Heart right ventricle (tissue), 16 donors: Measurements from ENCODE around the gene DGKE. TPM values are rescaled to one million over a fixed set of nuclear protein-coding genes. Genes with fewer than 3 reads are reported as not detected.

ENCODE experiments used
- ATAC-seq, 8 donors: fragments of 200-7000 bp; cut with Tn5 transposase; one replicate each; pipeline ENCODE4 v1.9.1; 2020; ENCODE audit warnings: mild to moderate bottlenecking in 8 of 8, moderate library complexity in 8 of 8, moderate number of reproducible peaks in 1 of 8
- DNase-seq, 2 donors: peaks; one replicate each; pipeline ENCODE4 v3.0.0-alpha.2; 2020
- H3K27ac ChIP-seq, 10 donors: fragments of 200-600 bp; sonication (generic) in 2 of 10; one replicate each; pipeline versions ENCODE4 v1.5.0 to v1.8.0; 2020 to 2022; ENCODE audit warnings: mild to moderate bottlenecking in 3 of 10
- H3K27me3 ChIP-seq, 7 donors: fragments of 200-600 bp; one replicate each; pipeline ENCODE4 v1.8.0; 2021 to 2022; ENCODE audit warnings: mild to moderate bottlenecking in 2 of 7
- H3K36me3 ChIP-seq, 9 donors: fragments of 200-600 bp; sonication (generic) in 1 of 9; one replicate each; pipeline versions ENCODE4 v1.5.0 to v1.8.0; 2020 to 2022; ENCODE audit warnings: mild to moderate bottlenecking in 2 of 9
- H3K4me1 ChIP-seq, 9 donors: fragments of 200-600 bp; sonication (generic) in 1 of 9; one replicate each; pipeline versions ENCODE4 v1.5.0 to v1.8.0; 2020 to 2022; ENCODE audit warnings: mild to moderate bottlenecking in 4 of 9
- H3K4me3 ChIP-seq, 10 donors: fragments of 200-600 bp; sonication (generic) in 2 of 10; one replicate each; pipeline versions ENCODE4 v1.5.0 to v1.8.0; 2020 to 2022; ENCODE audit warnings: mild to moderate bottlenecking in 7 of 10, moderate library complexity in 2 of 10
- H3K9me3 ChIP-seq, 11 donors: fragments of 200-600 bp in 10 of 11; sonication (generic) in 2 of 11; one replicate each; pipeline versions ENCODE4 v1.5.0 to v1.8.0; 2013 to 2022; ENCODE audit warnings: mild to moderate bottlenecking in 2 of 11, control low read depth in 1 of 11, moderate library complexity in 1 of 11
- WGBS, 2 donors: extraction: QIAGEN DNeasy Blood & Tissue Kit; methylation state at CpG; one replicate each; pipeline ENCODE4 v1.1.7; 2013; ENCODE audit warnings: inconsistent platforms in 1 of 2; 5-methylcytosine and 5-hydroxymethylcytosine counted together
- intact Hi-C, 10 donors: fragments of 100-400 bp; cut with DNase I; formaldehyde crosslinking; loops; one replicate each; pipeline versions ENCODE4 v1.11.1 to v1.14.2; 2022
- long read RNA-seq, 3 donors: library from polyadenylated mRNA; unstranded; transcript quantifications; one replicate each; pipeline ENCODE4 v2.0.0, GENCODE V29; 2020 to 2021
- polyA plus RNA-seq, 2 donors: library from polyadenylated mRNA; stranded (reverse); fragments of 200-250 nt; gene quantifications; one replicate each; pipeline ENCODE4 v1.2.3, GENCODE V29; 2013
- total RNA-seq, 10 donors: library from RNA; stranded (reverse); fragmentation: NEBNext Ultra II Directional in 3 of 10; extraction: Animal tissue kit (Norgen Biotek cat#: 25700) in 3 of 10; gene quantifications; one replicate each; pipeline versions ENCODE4 v1.2.1 to v1.2.4, GENCODE V29; 2021 to 2023
- TF ChIP-seq, protein P1 (sequence below), 9 donors: fragments of 200-600 bp; sonication (generic) in 2 of 9; IDR thresholded peaks; one replicate each; pipeline versions ENCODE4 v1.5.0 to v1.8.0; 2021 to 2022; ENCODE audit warnings: antibody characterized with exemption in 9 of 9, mild to moderate bottlenecking in 5 of 9, moderate library complexity in 1 of 9
- donor health status: Arrhythmogenic right ventricular cardiomyopathy.
- donor health status: ischemic (EF 13 %, LVEDD 7.1; RV severe dilation, severe dysfunction).
- donor health status: healthy with polysubstance abuse.
- donor health status: DM: no; HTN: yes; CAD: no.
- donor health status: DM: no; HTN: no; CAD: no.
- donor health status: ischemic (EF 25% LVEDD 6.9; RV normal size, moderate dysfunction).
- donor health status: ischemic (EF 25% LVEDD 5.7; RV mildly dilated, moderate dysfunction).
- donor health status: healthy.
- donor health status: DM: yes; HTN: yes; CAD: no.
- donor health status: Ischemic cardiomyopathy.
- donor health status: ischemic (EF 35%, LVEDD 5.7; RV mildly dilated, moderate dysfunction).
- donor health status: nonischemic (EF 11% LVEDD 7.7; RV severe dilation, severe dysfunction).
- donor health status: DM: yes; HTN: yes; CAD: no.
- donor health status: PGD.
- donor health status: ischemic (EF 29% LVEDD 5.4; RV normal size, mild dysfunction).
- donor health status: nonischemic (EF 23%, LVEDD 6.1; RV moderate dilation, normal function).

Gene DGKE
- total RNA-seq (1 to 10 TPM; 2.0 to 5.3 (median 2.7) TPM), polyA plus RNA-seq (1 to 10 TPM in 1 of 2 donors, under 1 TPM in 1; 0.71 to 3.1 TPM)
- long read RNA-seq, donor 1, partial matches to known transcripts = 2 of 6 reads
- long read RNA-seq, donor 1, other reads (novel, unspliced or antisense) = 4 of 6 reads
- long read RNA-seq, donor 2, partial matches to known transcripts = 2 of 3 reads
- long read RNA-seq, donor 2, other reads (novel, unspliced or antisense) = 1 of 3 reads
- long read RNA-seq, donor 3, partial matches to known transcripts = 0 of 2 reads
- long read RNA-seq, donor 3, other reads (novel, unspliced or antisense) = 2 of 2 reads

DNA sequence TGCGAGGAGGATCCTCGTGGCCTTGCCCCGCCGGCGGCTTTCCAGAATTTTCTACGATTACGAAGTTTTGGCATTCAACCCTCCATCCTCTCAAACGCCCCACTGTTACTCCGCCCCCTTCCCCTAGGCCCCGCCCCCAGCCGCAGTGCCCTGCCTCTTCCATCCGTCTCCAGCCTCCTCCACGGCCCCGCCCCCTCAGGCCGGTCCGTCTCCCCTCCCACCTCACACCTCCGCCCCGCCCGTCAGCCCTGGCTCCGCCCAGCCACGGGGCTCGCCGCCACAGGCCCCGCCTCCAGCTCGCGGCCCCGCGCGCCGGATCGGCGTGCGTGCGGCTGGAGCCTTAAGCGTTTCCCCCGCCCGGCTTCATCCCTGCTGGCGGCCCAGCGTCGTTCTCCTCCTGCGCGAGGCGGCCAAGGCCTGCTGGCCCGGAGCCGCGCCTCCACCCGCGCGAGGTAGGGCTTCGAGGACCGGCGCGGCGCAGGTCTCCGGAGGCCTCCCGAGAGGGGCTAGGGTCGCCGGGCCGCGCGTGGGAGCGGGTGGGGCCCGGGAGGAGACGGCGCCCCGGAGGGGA is at the start of gene DGKE, which contains the start of gene C17orf67:
Gene DGKE, plus strand, starts transcription at position 343 of the 571 bp plus-strand sequence. CDS start 645 bp downstream, outside the sequence.
Gene C17orf67, minus strand, starts transcription at position 112 of the 571 bp plus-strand sequence. CDS start 18,110 bp downstream, outside the sequence.
- TF ChIP-seq, protein P1, sequence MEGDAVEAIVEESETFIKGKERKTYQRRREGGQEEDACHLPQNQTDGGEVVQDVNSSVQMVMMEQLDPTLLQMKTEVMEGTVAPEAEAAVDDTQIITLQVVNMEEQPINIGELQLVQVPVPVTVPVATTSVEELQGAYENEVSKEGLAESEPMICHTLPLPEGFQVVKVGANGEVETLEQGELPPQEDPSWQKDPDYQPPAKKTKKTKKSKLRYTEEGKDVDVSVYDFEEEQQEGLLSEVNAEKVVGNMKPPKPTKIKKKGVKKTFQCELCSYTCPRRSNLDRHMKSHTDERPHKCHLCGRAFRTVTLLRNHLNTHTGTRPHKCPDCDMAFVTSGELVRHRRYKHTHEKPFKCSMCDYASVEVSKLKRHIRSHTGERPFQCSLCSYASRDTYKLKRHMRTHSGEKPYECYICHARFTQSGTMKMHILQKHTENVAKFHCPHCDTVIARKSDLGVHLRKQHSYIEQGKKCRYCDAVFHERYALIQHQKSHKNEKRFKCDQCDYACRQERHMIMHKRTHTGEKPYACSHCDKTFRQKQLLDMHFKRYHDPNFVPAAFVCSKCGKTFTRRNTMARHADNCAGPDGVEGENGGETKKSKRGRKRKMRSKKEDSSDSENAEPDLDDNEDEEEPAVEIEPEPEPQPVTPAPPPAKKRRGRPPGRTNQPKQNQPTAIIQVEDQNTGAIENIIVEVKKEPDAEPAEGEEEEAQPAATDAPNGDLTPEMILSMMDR (IDR thresholded peaks at IDR 0.05) = no peak
- Histone ChIP-seq H3K36me3 (peaks cover 0 to 8% (median 0%) of the 10 kb centered on the region in 9 donors), H3K27ac (peak within 1 kb of the TSS; percentile 71 to 91 (median 88)), H3K4me1 (peaks cover 3 to 61% (median 21%) of the 10 kb centered on the region in 9 donors), H3K27me3 (no peaks in the 10 kb centered on the region), H3K4me3 (peak within 1 kb of the TSS; percentile 61 to 94 (median 76)), H3K9me3 (no peaks in the 10 kb centered on the region)
- ATAC-seq (peak; percentile 98 to 99 (median 99)), DNase-seq (peak; percentile 98 to 99)
- 1% methylated on average over 60 to 66 of the region's 66 CpGs for WGBS, 2 donors
- intact Hi-C loops = loop anchor here in 2 of 10 donors (1.0 to 5.0 kb wide), 2 partner anchors 78 to 80 kb away; partner anchors contain the start of gene TRIM25 (in 2 of the 2)

DNA sequence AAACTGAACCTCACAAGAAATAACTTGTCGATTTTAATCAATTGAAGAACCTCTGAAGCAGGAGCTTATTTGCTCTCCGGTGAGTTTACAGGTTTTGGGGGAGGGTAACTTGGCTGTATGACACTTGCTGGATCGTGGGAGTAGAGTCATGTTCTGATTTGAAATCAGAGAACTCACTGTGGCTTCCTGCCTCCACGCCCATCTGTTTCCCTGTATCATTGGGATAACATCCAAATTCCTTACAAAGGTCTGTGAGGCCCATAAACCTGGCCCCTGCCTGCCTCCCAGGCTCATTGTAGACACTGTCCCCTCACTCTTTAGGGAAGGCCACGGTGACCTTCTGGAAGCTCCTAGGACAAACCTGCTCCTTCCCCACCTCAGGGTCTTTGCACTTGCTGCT is 48.5 kb upstream of the DGKE start:
- H3K27ac ChIP-seq = no peak overlapping the region

DNA sequence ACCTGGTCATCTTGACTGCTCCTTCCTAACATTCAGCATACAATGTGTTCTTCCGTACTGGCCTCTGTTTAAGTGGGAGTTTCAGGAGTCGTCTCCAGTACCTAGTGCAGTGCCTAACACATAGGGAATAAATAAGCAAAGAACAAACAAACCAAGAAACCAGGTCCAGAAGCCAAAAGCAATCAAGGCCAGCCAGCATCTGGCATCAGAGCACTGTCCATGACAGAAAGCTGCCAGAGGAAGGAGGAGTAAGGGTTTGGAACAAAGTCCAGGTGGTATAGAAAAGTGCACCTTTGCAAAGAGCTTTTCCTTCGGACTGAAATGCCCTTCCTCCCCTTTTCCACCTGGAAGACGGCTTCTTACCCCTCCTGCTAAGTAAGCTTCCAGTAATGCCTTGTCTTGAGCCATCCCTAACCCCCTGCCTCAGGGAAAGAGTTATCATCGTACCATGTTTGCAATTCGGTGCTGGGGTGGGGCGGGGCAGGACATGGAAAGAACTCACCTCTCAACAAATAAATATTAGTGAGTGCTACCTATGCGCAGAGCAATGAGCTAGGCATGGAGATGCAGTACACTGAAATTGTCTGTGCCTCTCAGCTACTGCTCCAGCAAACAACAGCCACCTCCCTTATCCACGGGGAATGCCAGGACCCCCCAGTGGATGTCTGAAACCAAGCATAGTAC is 47.8 kb upstream of the DGKE start:
- ATAC-seq = no peak
- no peak overlapping the region for H3K4me3 ChIP-seq
- H3K36me3 ChIP-seq = no peaks in the 10 kb centered on the region
- WGBS, 2 donors = 87 to 92% methylated on average over 9 of the region's 9 CpGs
- no peak overlapping the region for H3K27ac ChIP-seq
- DNase-seq = no peak
- peaks cover 0 to 14% (median 0%) of the 10 kb centered on the region in 9 donors for H3K4me1 ChIP-seq
- H3K27me3 ChIP-seq = peaks cover 0 to 8% (median 4%) of the 10 kb centered on the region in 7 donors
- TF ChIP-seq, protein P1 (IDR thresholded peaks at IDR 0.05) = no peak
- no peaks in the 10 kb centered on the region for H3K9me3 ChIP-seq
- intact Hi-C loops = no loop called here

More for the DNA sequence above, 48.5 kb upstream of the DGKE start:
- TF ChIP-seq, protein P1 (IDR thresholded peaks at IDR 0.05) = no peak
- DNase-seq (no peak), ATAC-seq (no peak)
- no peak overlapping the region for H3K4me3 ChIP-seq
- H3K4me1 ChIP-seq = peaks cover 0 to 17% (median 1%) of the 10 kb centered on the region in 9 donors
- H3K9me3 ChIP-seq = no peaks in the 10 kb centered on the region
- intact Hi-C loops = no loop called here
- no peaks in the 10 kb centered on the region for H3K36me3 ChIP-seq
- WGBS, 2 donors = 52 to 57% methylated on average over 5 of the region's 5 CpGs
- peaks cover 0 to 15% (median 11%) of the 10 kb centered on the region in 7 donors for H3K27me3 ChIP-seq

DNA sequence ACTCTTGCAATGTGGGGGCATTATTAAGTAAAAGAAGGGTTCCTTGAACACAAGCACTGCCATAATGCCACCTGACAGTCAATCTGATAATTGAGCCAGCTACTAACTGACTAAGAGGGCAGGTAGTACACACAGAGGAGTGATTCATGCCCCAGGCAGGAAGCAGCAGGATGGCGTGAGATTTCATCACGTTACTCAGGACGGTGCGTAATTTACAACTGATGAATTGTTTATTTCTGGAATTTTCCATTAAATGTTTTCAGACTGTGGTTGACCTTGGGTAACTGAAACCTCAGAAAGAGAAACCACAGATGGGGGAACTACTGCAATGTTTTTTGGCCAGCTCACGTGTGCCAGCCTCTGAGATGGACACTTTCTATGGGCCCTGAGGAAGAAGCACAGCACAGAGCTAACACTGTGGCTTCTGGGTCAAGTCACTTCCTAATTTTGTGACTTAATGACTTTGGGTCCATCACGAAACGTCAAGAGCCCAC is 46.9 kb upstream of the DGKE start:
- DNase-seq (no peak), ATAC-seq (peak in 2 of 8 donors; percentile 28 to 42)
- Histone ChIP-seq H3K9me3 (no peaks in the 10 kb centered on the region), H3K4me3 (no peak overlapping the region), H3K27ac (no peak overlapping the region), H3K4me1 (peaks cover 0 to 14% (median 0%) of the 10 kb centered on the region in 9 donors), H3K27me3 (no peaks in the 10 kb centered on the region), H3K36me3 (no peaks in the 10 kb centered on the region)
- TF ChIP-seq, protein P1 (IDR thresholded peaks at IDR 0.05) = no peak
- 63 to 80% methylated on average over 7 of the region's 7 CpGs for WGBS, 2 donors
- intact Hi-C loops = no loop called here
